ENCODE data around the gene UBL7. TPM values are rescaled to one million over a fixed set of nuclear protein-coding genes. Genes with fewer than 3 reads are reported as not detected.

The UBL7 gene
- total and polyA plus RNA-seq, 2 of the 8 experiments (the other 6 are each of a cell fraction or from before 2014, with no cell fraction given): 71.5 to 183 TPM

- no peak overlapping the region for H4K5ac ChIP-seq (ENCODE audit: insufficient read length, low read depth, low read length)
- no peak overlapping the region for H3K9ac ChIP-seq (replicated peaks in 1 of 4; ENCODE audit: extremely low read depth in 1 of 4, low read depth in 3 of 4, low read length in 3 of 4)
- FAIRE-seq: no peak
- TF ChIP-seq TAF7 (optimal IDR thresholded peaks at IDR 0.05; ENCODE audit: borderline replicate concordance, low read depth, low read length) (no peak), POLR2A (IDR thresholded peaks at IDR 0.05; ENCODE audit: control extremely low read depth in 1 of 2, low read depth in 2 of 2, low read length in 2 of 2) (no peak), SIX5 (IDR thresholded peaks at IDR 0.05; ENCODE audit: low read depth, low read length) (no peak), RNF2 (IDR thresholded peaks at IDR 0.05; ENCODE audit: borderline replicate concordance, low read depth, low read length, missing control alignments, poor library complexity, severe bottlenecking) (no peak), SUZ12 (IDR thresholded peaks at IDR 0.05; ENCODE audit: low read length) (no peak), JUND (IDR thresholded peaks at IDR 0.05; ENCODE audit: low read length) (no peak)
- H2BK12ac ChIP-seq (ENCODE audit: low read depth, low read length): no peak overlapping the region
- no peak overlapping the region for H2BK20ac ChIP-seq (ENCODE audit: low read length)
- H2BK120ac ChIP-seq (replicated peaks; ENCODE audit: low read depth, low read length): no peak overlapping the region
- H3K4me3 ChIP-seq (ENCODE audit: extremely low read depth in 1 of 4, insufficient read depth in 2 of 4, low read depth in 3 of 4, low read length in 4 of 4): no peak overlapping the region
- peaks cover 0 to 10% (median 3%) of the 10 kb centered on the region in 4 experiments; a peak in 5 of 7 replicates for H3K4me1 ChIP-seq (replicated peaks in 1 of 4; ENCODE audit: control insufficient read depth in 3 of 4, insufficient read depth in 4 of 4, low read length in 3 of 4)
- no peak overlapping the region for H3K4ac ChIP-seq (replicated peaks; ENCODE audit: insufficient read length, low read depth, low read length)
- DNase-seq (ENCODE audit: low read depth in 1 of 2, low spot score in 2 of 2): no peak
- H2AK5ac ChIP-seq (ENCODE audit: low read depth, low read length): no peak overlapping the region
- no peak overlapping the region for H3K14ac ChIP-seq (ENCODE audit: insufficient read length)
- POLR2A ChIA-PET (ENCODE audit: partially characterized antibody): interaction anchor here (0.8 to 2.4 kb wide), 5 partner anchors 9 to 52 kb away, joined by 3 to 5 read pairs (median 3); partner anchors contain the start of gene UBL7
- no peak overlapping the region for H3K56ac ChIP-seq (replicated peaks; ENCODE audit: insufficient read length, low read depth, low read length)
- no peaks in the 10 kb centered on the region for H3K79me2 ChIP-seq (ENCODE audit: control insufficient read depth in 1 of 2, insufficient read depth in 2 of 2, low read length in 2 of 2)
- H4K20me1 ChIP-seq (replicated peaks in 1 of 2; ENCODE audit: control insufficient read depth in 1 of 2, insufficient read depth in 2 of 2, low read length in 2 of 2): peaks cover 0 to 3% of the 10 kb centered on the region in 2 experiments
- WGBS, 2 experiments (ENCODE audit: extremely low coverage in 1 of 2, insufficient coverage in 1 of 2, insufficient read length in 1 of 2, insufficient replicate concordance in 2 of 2, low coverage in 1 of 2, low lambda C conversion rate in 2 of 2, missing lambda C conversion rate in 1 of 2): 81% methylated on average over 6 of the region's 7 CpGs; no CpG with 5 or more reads in 1 of the 2 experiments
- H3K23ac ChIP-seq (ENCODE audit: insufficient read length): no peak overlapping the region
- H3K18ac ChIP-seq (ENCODE audit: extremely low read depth, low read length): no peak overlapping the region
- H3K79me1 ChIP-seq (ENCODE audit: low read depth, low read length): no peaks in the 10 kb centered on the region
- no peaks in the 10 kb centered on the region; a peak in 1 of 7 replicates for H3K27me3 ChIP-seq (replicated peaks in 1 of 4; ENCODE audit: control insufficient read depth in 3 of 4, extremely low read depth in 1 of 4, insufficient read depth in 3 of 4, low read length in 3 of 4)
- H4K91ac ChIP-seq (replicated peaks; ENCODE audit: insufficient read length, low read length): no peak overlapping the region
- CTCF ChIA-PET (ENCODE audit: partially characterized antibody): interaction anchor here (1.0 to 5.5 kb wide), 13 partner anchors 9 to 35 kb away, joined by 3 to 30 read pairs (median 4); no protein-coding TSS in a partner anchor
- no peak overlapping the region for H2AFZ ChIP-seq (ENCODE audit: low read length)
- no peak overlapping the region for H4K8ac ChIP-seq (ENCODE audit: extremely low read depth, insufficient read depth, low read length)
- no peak overlapping the region for H2BK15ac ChIP-seq (ENCODE audit: low read length)
- no peak overlapping the region for H3K4me2 ChIP-seq (ENCODE audit: insufficient read depth in 1 of 2, low read depth in 2 of 2, low read length in 2 of 2)
- peak overlapping the region; percentile 3; the same call in 1 of the 2 replicates for H2BK5ac ChIP-seq (ENCODE audit: low read depth, low read length)
- H3K9me3 ChIP-seq (ENCODE audit: insufficient read depth in 2 of 2, low read depth in 1 of 2, low read length in 1 of 2): no peaks in the 10 kb centered on the region
- no peak overlapping the region for H3K27ac ChIP-seq (ENCODE audit: low read depth, low read length)
- peaks cover 0 to 6% (median 1%) of the 10 kb centered on the region in 4 experiments; a peak in 4 of 8 replicates for H3K36me3 ChIP-seq (ENCODE audit: control insufficient read depth in 2 of 4, insufficient read depth in 4 of 4, low read length in 3 of 4)
- H3K23me2 ChIP-seq (ENCODE audit: low read depth, low read length): no peaks in the 10 kb centered on the region
Measured at GRCh38 chr15:74409225-74409624, 51.7 kb downstream of the UBL7 start.

Measured in H1 (cell line).